Dendritic cell treated with granulocyte-macrophage colony-stimulating factor and Interleukin-4, amounts not matched to agents 40 ng/mL and 50 ng/mL, for 4 days (primary cell): ENCODE results near the gene WBP4.
"Not testable (repeated sequence)": the region's sequence is repeated elsewhere in the genome, so short reads cannot be mapped to it uniquely, and the experiment has no call there.

ENCODE experiments used
- H3K27ac Mint-ChIP-seq: one replicate; pipeline ENCODE4 v1.8.0; 2022; ENCODE audit warnings: mild to moderate bottlenecking, mixed read lengths
- H3K27me3 Mint-ChIP-seq: one replicate; pipeline ENCODE4 v1.8.0; 2022; ENCODE audit warnings: mild to moderate bottlenecking, mixed read lengths
- H3K36me3 Mint-ChIP-seq: one replicate; pipeline ENCODE4 v1.8.0; 2022; ENCODE audit warnings: low read depth, mixed read lengths
- H3K4me1 Mint-ChIP-seq: one replicate; pipeline ENCODE4 v1.8.0; 2022; ENCODE audit warnings: low read depth, mixed read lengths
- H3K4me3 Mint-ChIP-seq: one replicate; pipeline ENCODE4 v1.8.0; 2022; ENCODE audit warnings: mild to moderate bottlenecking, moderate library complexity, mixed read lengths
- H3K9me3 Mint-ChIP-seq: one replicate; pipeline ENCODE4 v1.8.0; 2022; ENCODE audit warnings: mixed read lengths
- intact Hi-C: fragments of 100-400 bp; cut with micrococcal nuclease; formaldehyde crosslinking; loops from one replicate; pipeline ENCODE4 v1.15.0; 2022

The WBP4 gene

GRCh38 chr13:41131660-41132511 is 70.6 kb downstream of the WBP4 start:
- H3K27ac Mint-ChIP-seq: peak overlapping the region; percentile 85
- intact Hi-C loops: loop anchor here (1.0 to 5.0 kb wide), 3 partner anchors 62 to 210 kb away; partner anchors contain the start of genes KBTBD7 and MTRF1
- H3K4me1 Mint-ChIP-seq: peaks cover 30% of the 10 kb centered on the region
- H3K9me3 Mint-ChIP-seq, H3K27me3 Mint-ChIP-seq: not testable (repeated sequence)
- peak overlapping the region; percentile 96 for H3K4me3 Mint-ChIP-seq
- H3K36me3 Mint-ChIP-seq: peaks cover 10% of the 10 kb centered on the region

- Mint-ChIP-seq H3K9me3 (peaks cover 9% of the 10 kb centered on the region), H3K4me3 (peak within 1 kb of the TSS; percentile 96), H3K27ac (peak within 1 kb of the TSS; percentile 85), H3K27me3 (no peaks in the 10 kb centered on the region), H3K36me3 (peaks cover 10% of the 10 kb centered on the region), H3K4me1 (peaks cover 30% of the 10 kb centered on the region)
- intact Hi-C loops: loop anchor here (1.0 to 5.0 kb wide), 3 partner anchors 62 to 210 kb away; partner anchors contain the start of genes KBTBD7 and MTRF1
Observed at GRCh38 chr13:41132512-41133152, 71.3 kb downstream of the WBP4 start, which contains the start of gene KBTBD6. KBTBD6 (minus strand) TSS chr13:41132802; CDS start chr13:41132511, 291 bp downstream.
